ENCODE results near the gene PTPRG.

DNA sequence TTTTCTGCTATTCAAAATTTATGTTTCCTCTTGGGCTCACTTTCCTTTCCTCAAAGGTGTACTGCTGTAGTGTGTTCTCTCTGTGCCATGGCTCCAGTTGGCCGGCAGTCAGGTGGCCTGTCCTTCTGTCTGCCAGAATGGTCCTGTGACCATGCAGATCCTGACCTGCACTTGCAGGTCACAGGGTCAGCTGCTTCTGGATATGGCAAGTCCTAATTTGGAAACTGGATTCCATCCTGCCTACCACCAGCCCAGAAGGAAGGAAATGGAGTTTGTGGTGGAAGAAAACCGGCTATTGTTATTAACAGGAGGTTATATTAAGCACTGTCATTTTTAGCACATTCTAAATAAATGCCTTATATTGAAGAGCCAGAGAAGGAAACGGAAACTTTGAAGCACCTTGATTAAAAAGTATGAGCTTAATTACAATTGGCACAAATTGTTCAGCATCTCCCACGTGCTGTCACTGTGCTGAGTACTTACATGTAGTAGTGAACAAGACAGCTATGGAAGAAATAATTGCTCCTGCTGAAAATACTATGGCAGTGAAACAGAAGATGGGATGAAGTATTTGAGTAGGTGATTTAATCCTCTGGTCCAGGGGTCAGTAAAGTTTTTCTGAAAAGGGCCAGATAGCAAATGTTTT, 362.8 kb downstream of the PTPRG start:
- TF ChIP-seq, protein P1, sequence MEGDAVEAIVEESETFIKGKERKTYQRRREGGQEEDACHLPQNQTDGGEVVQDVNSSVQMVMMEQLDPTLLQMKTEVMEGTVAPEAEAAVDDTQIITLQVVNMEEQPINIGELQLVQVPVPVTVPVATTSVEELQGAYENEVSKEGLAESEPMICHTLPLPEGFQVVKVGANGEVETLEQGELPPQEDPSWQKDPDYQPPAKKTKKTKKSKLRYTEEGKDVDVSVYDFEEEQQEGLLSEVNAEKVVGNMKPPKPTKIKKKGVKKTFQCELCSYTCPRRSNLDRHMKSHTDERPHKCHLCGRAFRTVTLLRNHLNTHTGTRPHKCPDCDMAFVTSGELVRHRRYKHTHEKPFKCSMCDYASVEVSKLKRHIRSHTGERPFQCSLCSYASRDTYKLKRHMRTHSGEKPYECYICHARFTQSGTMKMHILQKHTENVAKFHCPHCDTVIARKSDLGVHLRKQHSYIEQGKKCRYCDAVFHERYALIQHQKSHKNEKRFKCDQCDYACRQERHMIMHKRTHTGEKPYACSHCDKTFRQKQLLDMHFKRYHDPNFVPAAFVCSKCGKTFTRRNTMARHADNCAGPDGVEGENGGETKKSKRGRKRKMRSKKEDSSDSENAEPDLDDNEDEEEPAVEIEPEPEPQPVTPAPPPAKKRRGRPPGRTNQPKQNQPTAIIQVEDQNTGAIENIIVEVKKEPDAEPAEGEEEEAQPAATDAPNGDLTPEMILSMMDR (conservative IDR thresholded peaks at IDR 0.05): no peak
- TF ChIP-seq ZFX (IDR thresholded peaks at IDR 0.05): no peak
